OCI-LY3 (cell line): Measurements from ENCODE around the gene PIK3C2B.
"Not testable (repeated sequence)": the region's sequence is repeated elsewhere in the genome, so short reads cannot be mapped to it uniquely, and the experiment has no call there.

ENCODE experiments used
- EZH2phosphoT487 ChIP-seq: fragments of 200-600 bp; shearing (Covaris generic); IDR thresholded peaks from 2 replicates; pipeline ENCODE4 v1.6.1; 2018; ENCODE audit warnings: antibody characterized with exemption, mixed run types, low read depth
- TF ChIP-seq, protein P1 (sequence below): fragments of 200-600, 300-600 bp; sonication (generic); IDR thresholded peaks from 2 replicates; pipeline ENCODE4 v1.5.1; 2014; ENCODE audit warnings: antibody characterized with exemption, low read length, low read depth

DNA sequence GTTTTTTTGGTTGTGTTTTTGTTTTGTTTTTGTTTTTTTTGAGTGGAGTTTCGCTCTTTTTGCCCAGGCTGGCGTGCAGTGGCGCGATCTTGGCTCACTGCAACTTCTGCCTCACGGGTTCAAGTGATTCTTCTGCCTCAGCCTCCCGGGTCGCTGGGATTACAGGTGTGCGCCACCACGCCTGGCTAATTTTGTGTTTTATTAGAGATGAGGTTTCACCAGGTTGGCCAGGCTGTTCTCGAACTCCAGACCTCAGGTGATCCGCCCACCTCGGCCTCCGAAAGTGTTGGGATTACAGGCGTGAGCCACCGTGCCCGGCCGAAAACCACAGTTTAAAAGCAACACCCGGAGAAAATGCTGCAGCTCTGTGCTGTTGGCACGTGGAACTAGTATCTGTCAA is 22.8 kb upstream of the PIK3C2B start:
- TF ChIP-seq, protein P1, sequence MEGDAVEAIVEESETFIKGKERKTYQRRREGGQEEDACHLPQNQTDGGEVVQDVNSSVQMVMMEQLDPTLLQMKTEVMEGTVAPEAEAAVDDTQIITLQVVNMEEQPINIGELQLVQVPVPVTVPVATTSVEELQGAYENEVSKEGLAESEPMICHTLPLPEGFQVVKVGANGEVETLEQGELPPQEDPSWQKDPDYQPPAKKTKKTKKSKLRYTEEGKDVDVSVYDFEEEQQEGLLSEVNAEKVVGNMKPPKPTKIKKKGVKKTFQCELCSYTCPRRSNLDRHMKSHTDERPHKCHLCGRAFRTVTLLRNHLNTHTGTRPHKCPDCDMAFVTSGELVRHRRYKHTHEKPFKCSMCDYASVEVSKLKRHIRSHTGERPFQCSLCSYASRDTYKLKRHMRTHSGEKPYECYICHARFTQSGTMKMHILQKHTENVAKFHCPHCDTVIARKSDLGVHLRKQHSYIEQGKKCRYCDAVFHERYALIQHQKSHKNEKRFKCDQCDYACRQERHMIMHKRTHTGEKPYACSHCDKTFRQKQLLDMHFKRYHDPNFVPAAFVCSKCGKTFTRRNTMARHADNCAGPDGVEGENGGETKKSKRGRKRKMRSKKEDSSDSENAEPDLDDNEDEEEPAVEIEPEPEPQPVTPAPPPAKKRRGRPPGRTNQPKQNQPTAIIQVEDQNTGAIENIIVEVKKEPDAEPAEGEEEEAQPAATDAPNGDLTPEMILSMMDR: not testable (repeated sequence)
- not testable (repeated sequence) for TF ChIP-seq EZH2phosphoT487
